Tibial nerve (tissue), 4 donors: ENCODE measurements around the gene SNX8. TPM values are rescaled to one million over a fixed set of nuclear protein-coding genes. Genes with fewer than 3 reads are reported as not detected.
"Not testable (repeated sequence)": the region's sequence is repeated elsewhere in the genome, so short reads cannot be mapped to it uniquely, and the experiment has no call there.

Source experiments
- DNase-seq, 2 donors: peaks; one replicate each; pipeline ENCODE4 v3.0.0-alpha.2; 2019; ENCODE audit warnings: low spot score in 2 of 2
- H3K27ac ChIP-seq, 4 donors: fragments of 200-600 bp; sonication (generic) in 3 of 4; one replicate each; pipeline ENCODE4 v1.5.1; 2017 to 2019; ENCODE audit warnings: mild to moderate bottlenecking in 1 of 4
- H3K27me3 ChIP-seq, 2 donors: fragments of 200-600 bp; sonication (generic) in 1 of 2; one replicate each; pipeline versions ENCODE4 v1.5.1 to v1.6.0; 2017 to 2019
- H3K36me3 ChIP-seq, 3 donors: fragments of 200-600 bp; sonication (generic); one replicate each; pipeline ENCODE4 v1.5.1; 2018 to 2019
- H3K4me1 ChIP-seq, 4 donors: fragments of 200-600 bp; sonication (generic) in 3 of 4; one replicate each; pipeline ENCODE4 v1.5.1; 2017 to 2019
- H3K4me3 ChIP-seq, 4 donors: fragments of 200-600 bp; sonication (generic) in 3 of 4; one replicate each; pipeline ENCODE4 v1.5.1; 2017 to 2019; ENCODE audit warnings: mild to moderate bottlenecking in 1 of 4, moderate library complexity in 1 of 4
- H3K9me3 ChIP-seq, 4 donors: fragments of 200-600 bp; sonication (generic) in 3 of 4; one replicate each; pipeline ENCODE4 v1.5.1; 2017 to 2019
- EP300 ChIP-seq, 2 donors: sonication (generic); formaldehyde crosslinking; IDR thresholded peaks; one replicate each; pipeline ENCODE4 v1.6.1; 2017; ENCODE audit warnings: antibody characterized with exemption in 2 of 2, mild to moderate bottlenecking in 1 of 2
- POLR2A ChIP-seq, 2 donors: fragments of 450-650 bp; IDR thresholded peaks; one replicate each; pipeline ENCODE4 v1.6.1; 2017; ENCODE audit warnings: antibody characterized with exemption in 2 of 2, mild to moderate bottlenecking in 2 of 2, moderate library complexity in 2 of 2
- WGBS, 2 donors: methylation state at CpG; one replicate each; pipeline ENCODE4 v1.1.5; 2018; 5-methylcytosine and 5-hydroxymethylcytosine counted together
- total RNA-seq, 4 donors: library from RNA; depleted of rRNA; stranded (reverse); fragments of >200 nt; gene quantifications; one replicate each; pipeline ENCODE4 v1.1.0, GENCODE V29; 2016
- TF ChIP-seq, protein P1 (sequence below), 5 experiments: fragments of 200-600 bp in 3 of 5; fragments of 450-650 bp in 2 of 5; sonication (generic) in 3 of 5; IDR thresholded peaks; one replicate each; pipeline ENCODE4 v1.5.1; 2016 to 2019; ENCODE audit warnings: antibody characterized with exemption in 5 of 5, mild to moderate bottlenecking in 3 of 5, moderate library complexity in 2 of 5

The SNX8 gene
- total RNA-seq, 4 donors from 2014 or later = 8.6 to 39.6 (median 18.9) TPM

DNA sequence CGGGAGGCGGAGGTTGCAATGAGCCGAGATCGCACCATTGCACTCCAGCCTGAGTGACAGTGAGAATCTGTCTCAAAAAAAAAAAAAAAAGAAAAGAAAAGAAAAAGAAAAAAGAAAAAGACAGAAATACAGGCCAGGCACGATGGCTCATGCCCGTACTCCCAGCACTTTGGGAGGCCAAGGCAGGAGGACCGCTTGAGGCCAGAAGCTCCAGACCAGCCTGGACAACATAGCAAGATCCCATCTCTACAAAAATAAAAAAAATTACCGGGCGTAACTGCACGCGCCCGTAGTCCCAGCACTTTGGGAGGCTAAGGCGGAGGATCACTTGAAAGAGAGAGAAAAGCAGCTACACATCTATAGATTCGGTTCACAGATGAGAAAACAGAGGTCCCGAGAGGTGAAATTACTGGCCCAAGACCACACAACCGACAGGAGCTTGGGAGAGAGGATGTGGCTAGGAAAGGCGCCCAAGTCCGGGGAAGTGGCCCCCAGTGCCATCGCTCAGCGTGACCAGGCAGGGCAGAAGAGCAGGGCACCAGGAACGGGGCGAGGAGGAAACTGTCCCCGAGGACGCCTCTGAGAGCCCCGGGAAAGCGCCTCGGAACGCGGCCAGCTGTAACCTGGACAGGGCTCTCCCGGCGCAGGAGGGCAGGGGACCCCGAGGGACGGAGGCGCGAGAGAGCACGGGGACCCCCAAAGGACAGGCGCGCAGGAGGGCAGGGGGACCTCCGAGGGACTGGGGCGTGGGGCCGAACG is 612 bp downstream of the SNX8 start:
- DNase-seq = no peak
- TF ChIP-seq EP300 (IDR thresholded peaks at IDR 0.05) (no peak), POLR2A (IDR thresholded peaks at IDR 0.05) (no peak)
- TF ChIP-seq, protein P1, sequence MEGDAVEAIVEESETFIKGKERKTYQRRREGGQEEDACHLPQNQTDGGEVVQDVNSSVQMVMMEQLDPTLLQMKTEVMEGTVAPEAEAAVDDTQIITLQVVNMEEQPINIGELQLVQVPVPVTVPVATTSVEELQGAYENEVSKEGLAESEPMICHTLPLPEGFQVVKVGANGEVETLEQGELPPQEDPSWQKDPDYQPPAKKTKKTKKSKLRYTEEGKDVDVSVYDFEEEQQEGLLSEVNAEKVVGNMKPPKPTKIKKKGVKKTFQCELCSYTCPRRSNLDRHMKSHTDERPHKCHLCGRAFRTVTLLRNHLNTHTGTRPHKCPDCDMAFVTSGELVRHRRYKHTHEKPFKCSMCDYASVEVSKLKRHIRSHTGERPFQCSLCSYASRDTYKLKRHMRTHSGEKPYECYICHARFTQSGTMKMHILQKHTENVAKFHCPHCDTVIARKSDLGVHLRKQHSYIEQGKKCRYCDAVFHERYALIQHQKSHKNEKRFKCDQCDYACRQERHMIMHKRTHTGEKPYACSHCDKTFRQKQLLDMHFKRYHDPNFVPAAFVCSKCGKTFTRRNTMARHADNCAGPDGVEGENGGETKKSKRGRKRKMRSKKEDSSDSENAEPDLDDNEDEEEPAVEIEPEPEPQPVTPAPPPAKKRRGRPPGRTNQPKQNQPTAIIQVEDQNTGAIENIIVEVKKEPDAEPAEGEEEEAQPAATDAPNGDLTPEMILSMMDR (IDR thresholded peaks at IDR 0.05) = no peak
- WGBS, 2 donors = 29 to 39% methylated on average over 25 to 36 of the region's 42 CpGs

GRCh38 chr7:2312267-2312929 is 1.8 kb downstream of the SNX8 start:
- H3K27ac ChIP-seq = no peak overlapping the region
- WGBS, 2 donors = 86 to 90% methylated on average over 17 of the region's 17 CpGs
- H3K36me3 ChIP-seq = peaks cover 0 to 13% (median 0%) of the 10 kb centered on the region in 3 donors

More for the DNA sequence above, 612 bp downstream of the SNX8 start:
- Histone ChIP-seq H3K27ac (peak overlapping the region; percentile 32 to 92 (median 81)), H3K36me3 (peaks cover 0 to 13% (median 0%) of the 10 kb centered on the region in 3 donors), H3K4me1 (peaks cover 0 to 21% (median 0%) of the 10 kb centered on the region in 4 donors), H3K9me3 (no peaks in the 10 kb centered on the region), H3K27me3 (no peaks in the 10 kb centered on the region), H3K4me3 (peak overlapping the region; percentile 70 to 99 (median 78))

GRCh38 chr7:2309889-2310331 is 4.3 kb downstream of the SNX8 start:
- WGBS, 2 donors = 70 to 71% methylated on average over 20 of the region's 20 CpGs
- TF ChIP-seq POLR2A (IDR thresholded peaks at IDR 0.05) = no peak
- no peak for TF ChIP-seq EP300 (IDR thresholded peaks at IDR 0.05)
- TF ChIP-seq, protein P1 (IDR thresholded peaks at IDR 0.05) = no peak
- Histone ChIP-seq H3K27ac (peak overlapping the region in 1 of 4 donors; percentile 43), H3K4me3 (no peak overlapping the region), H3K36me3 (peaks cover 0 to 13% (median 0%) of the 10 kb centered on the region in 3 donors), H3K4me1 (peaks cover 0 to 19% (median 0%) of the 10 kb centered on the region in 4 donors), H3K27me3 (no peaks in the 10 kb centered on the region), H3K9me3 (no peaks in the 10 kb centered on the region)
- DNase-seq = peak in 1 of 2 donors; percentile 16

More at GRCh38 chr7:2312267-2312929, 1.8 kb downstream of the SNX8 start:
- TF ChIP-seq EP300 (IDR thresholded peaks at IDR 0.05) = no peak
- no peak for TF ChIP-seq POLR2A (IDR thresholded peaks at IDR 0.05)
- TF ChIP-seq, protein P1 (IDR thresholded peaks at IDR 0.05) = no peak
- Histone ChIP-seq H3K27me3 (no peaks in the 10 kb centered on the region), H3K4me3 (no peak overlapping the region), H3K4me1 (peaks cover 0 to 21% (median 0%) of the 10 kb centered on the region in 4 donors), H3K9me3 (no peaks in the 10 kb centered on the region)
- DNase-seq = no peak

DNA sequence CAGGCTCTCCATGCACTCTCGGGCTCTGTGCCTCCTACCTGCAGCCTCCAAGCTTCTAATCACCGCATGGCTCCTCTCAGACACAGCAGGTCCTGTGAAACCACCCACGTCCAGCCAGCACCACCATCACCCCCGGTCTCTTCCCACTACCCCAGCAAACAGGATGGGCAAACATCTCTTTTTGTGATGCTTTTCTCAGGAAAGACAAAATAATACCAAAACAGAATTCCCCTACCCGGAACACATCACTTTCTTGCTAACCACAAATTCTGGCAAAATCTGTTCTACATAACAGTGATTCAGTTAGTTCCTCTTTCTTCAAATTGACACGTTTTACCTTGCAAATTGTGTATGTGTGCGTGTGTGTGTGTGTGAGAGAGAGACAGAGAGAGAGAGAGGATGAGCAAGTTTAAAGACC is 6.5 kb downstream of the SNX8 start:
- Histone ChIP-seq H3K27ac (no peak overlapping the region), H3K9me3 (no peaks in the 10 kb centered on the region), H3K4me3 (no peak overlapping the region), H3K27me3 (no peaks in the 10 kb centered on the region), H3K4me1 (peaks cover 0 to 4% (median 0%) of the 10 kb centered on the region in 4 donors), H3K36me3 (peaks cover 0 to 13% (median 0%) of the 10 kb centered on the region in 3 donors)
- no peak for DNase-seq
- no peak for TF ChIP-seq EP300 (IDR thresholded peaks at IDR 0.05)
- 78 to 79% methylated on average over 7 of the region's 7 CpGs for WGBS, 2 donors

DNA sequence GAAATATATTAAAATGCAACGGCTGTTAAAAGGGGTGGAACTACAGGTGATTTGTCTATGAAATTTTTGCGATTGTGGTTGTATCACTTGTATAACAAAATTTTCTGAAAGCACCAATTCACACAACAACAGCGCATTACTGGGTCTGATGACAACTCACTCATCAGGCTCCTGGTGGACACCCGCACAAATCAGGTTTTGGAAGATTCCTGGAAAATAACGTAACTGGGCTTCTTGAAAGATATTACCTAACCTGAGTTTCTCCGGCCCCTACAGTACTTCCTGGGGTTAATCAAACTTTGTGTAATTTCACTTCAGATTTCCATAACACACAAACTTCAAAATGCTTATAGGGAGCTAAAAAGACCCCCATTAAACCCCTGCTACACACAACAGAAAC is 7.6 kb downstream of the SNX8 start:
- no peak overlapping the region for H3K4me3 ChIP-seq
- TF ChIP-seq, protein P1 (IDR thresholded peaks at IDR 0.05) = no peak
- TF ChIP-seq EP300 (IDR thresholded peaks at IDR 0.05) (no peak), POLR2A (IDR thresholded peaks at IDR 0.05) (no peak)
- H3K27ac ChIP-seq = no peak overlapping the region
- WGBS, 2 donors = 91 to 94% methylated on average over 6 of the region's 6 CpGs
- peaks cover 0 to 13% (median 0%) of the 10 kb centered on the region in 3 donors for H3K36me3 ChIP-seq
- H3K9me3 ChIP-seq = no peaks in the 10 kb centered on the region
- H3K4me1 ChIP-seq = no peaks in the 10 kb centered on the region
- no peaks in the 10 kb centered on the region for H3K27me3 ChIP-seq
- DNase-seq = no peak

GRCh38 chr7:2305258-2305657 is 9.0 kb downstream of the SNX8 start:
- peaks cover 0 to 13% (median 0%) of the 10 kb centered on the region in 3 donors for H3K36me3 ChIP-seq
- not testable (repeated sequence) for DNase-seq, H3K27ac ChIP-seq, H3K27me3 ChIP-seq, H3K9me3 ChIP-seq, H3K4me1 ChIP-seq, H3K4me3 ChIP-seq
- 90% methylated on average over 6 of the region's 6 CpGs for WGBS, 2 donors

GRCh38 chr7:2303520-2303919 is 10.7 kb downstream of the SNX8 start:
- DNase-seq = not testable (repeated sequence)
- 69 to 77% methylated on average over 7 of the region's 7 CpGs for WGBS, 2 donors

GRCh38 chr7:2302743-2303397 is 11.4 kb downstream of the SNX8 start:
- peaks cover 0 to 14% (median 0%) of the 10 kb centered on the region in 4 donors for H3K4me1 ChIP-seq
- H3K27ac ChIP-seq, H3K9me3 ChIP-seq, H3K4me3 ChIP-seq, H3K36me3 ChIP-seq, DNase-seq, H3K27me3 ChIP-seq: not testable (repeated sequence)
- 89 to 99% methylated on average over 10 to 12 of the region's 55 CpGs for WGBS, 2 donors

More at GRCh38 chr7:2303520-2303919, 10.7 kb downstream of the SNX8 start:
- H3K36me3 ChIP-seq, H3K27ac ChIP-seq, H3K4me3 ChIP-seq, H3K27me3 ChIP-seq, H3K9me3 ChIP-seq: not testable (repeated sequence)
- peaks cover 0 to 14% (median 0%) of the 10 kb centered on the region in 4 donors for H3K4me1 ChIP-seq
